Heart left ventricle (tissue), 16 donors: ENCODE measurements around the gene CTNNA3. TPM values are rescaled to one million over a fixed set of nuclear protein-coding genes. Genes with fewer than 3 reads are reported as not detected.
A peak's percentile ranks its signal among the peaks of the same experiment; 100 is the strongest.

ENCODE experiments used
- ATAC-seq, 4 donors: fragments of 200-7000 bp; cut with Tn5 transposase; one replicate each; pipeline ENCODE4 v1.9.1; 2020 to 2022; ENCODE audit warnings: moderate library complexity in 4 of 4, mild to moderate bottlenecking in 3 of 4, moderate number of reproducible peaks in 1 of 4
- DNase-seq, 5 donors: peaks; one replicate each; pipeline ENCODE4 v3.0.0-alpha.2; 2020
- H3K27ac ChIP-seq, 12 donors: fragments of 200-600 bp; sonication (generic) in 4 of 12; one replicate each; pipeline versions ENCODE4 v1.5.0 to v1.8.0; 2016 to 2022; ENCODE audit warnings: mild to moderate bottlenecking in 2 of 12
- H3K27me3 ChIP-seq, 9 donors: fragments of 200-600 bp; sonication (generic) in 2 of 9; one replicate each; pipeline versions ENCODE4 v1.5.1 to v1.8.0; 2016 to 2022; ENCODE audit warnings: mild to moderate bottlenecking in 3 of 9
- H3K36me3 ChIP-seq, 9 donors: fragments of 200-600 bp; sonication (generic) in 2 of 9; one replicate each; pipeline versions ENCODE4 v1.5.0 to v1.8.0; 2018 to 2022; ENCODE audit warnings: mild to moderate bottlenecking in 2 of 9
- H3K4me1 ChIP-seq, 12 donors: fragments of 200-600 bp; sonication (generic) in 4 of 12; one replicate each; pipeline versions ENCODE4 v1.5.0 to v1.8.0; 2016 to 2022; ENCODE audit warnings: mild to moderate bottlenecking in 3 of 12
- H3K4me3 ChIP-seq, 12 donors: fragments of 200-600 bp; sonication (generic) in 4 of 12; one replicate each; pipeline versions ENCODE4 v1.5.0 to v1.8.0; 2017 to 2022; ENCODE audit warnings: mild to moderate bottlenecking in 9 of 12, moderate library complexity in 4 of 12
- H3K9me3 ChIP-seq, 12 donors: fragments of 200-600 bp; sonication (generic) in 4 of 12; one replicate each; pipeline versions ENCODE4 v1.5.0 to v1.8.0; 2016 to 2022; ENCODE audit warnings: mild to moderate bottlenecking in 1 of 12
- POLR2A ChIP-seq, 2 donors: fragments of 450-650 bp; IDR thresholded peaks; one replicate each; pipeline ENCODE4 v1.6.1; 2017; ENCODE audit warnings: antibody characterized with exemption in 2 of 2, mild to moderate bottlenecking in 2 of 2, moderate library complexity in 2 of 2
- WGBS, 4 donors: extraction: QIAGEN DNeasy Blood & Tissue Kit in 2 of 4; methylation state at CpG; one replicate each; pipeline versions ENCODE4 v1.1.5 to v1.1.7; 2013 to 2018; 5-methylcytosine and 5-hydroxymethylcytosine counted together
- intact Hi-C, 10 donors: fragments of 100-400 bp; cut with DNase I; formaldehyde crosslinking; loops; one replicate each; pipeline versions ENCODE4 v1.11.1 to v1.14.2; 2022
- polyA plus RNA-seq, 2 donors: library from polyadenylated mRNA; stranded (reverse); fragments of 200-250 nt; gene quantifications; one replicate each; pipeline ENCODE4 v1.2.3, GENCODE V29; 2013
- total RNA-seq, 9 donors: library from RNA; depleted of rRNA in 2 of 9; stranded (reverse); fragments of >200 nt in 2 of 9; fragmentation: NEBNext Ultra II Directional in 3 of 9; extraction: Animal tissue kit (Norgen Biotek cat#: 25700) in 3 of 9; gene quantifications; one replicate each; pipeline versions ENCODE4 v1.1.0 to v1.2.4, GENCODE V29; 2016 to 2023
- TF ChIP-seq, protein P1 (sequence below), 12 donors: fragments of 200-600 bp; sonication (generic) in 4 of 12; IDR thresholded peaks; one replicate each; pipeline versions ENCODE4 v1.5.0 to v1.8.0; 2018 to 2022; ENCODE audit warnings: antibody characterized with exemption in 12 of 12, mild to moderate bottlenecking in 5 of 12
- donor health status: ischemic (EF 13 %, LVEDD 7.1; RV severe dilation, severe dysfunction).
- donor health status: healthy with polysubstance abuse.
- donor health status: DM: no; HTN: yes; CAD: no.
- donor health status: DM: no; HTN: no; CAD: no.
- donor health status: ischemic (EF 25% LVEDD 6.9; RV normal size, moderate dysfunction).
- donor health status: ischemic (EF 25% LVEDD 5.7; RV mildly dilated, moderate dysfunction).
- donor health status: healthy.
- donor health status: DM: yes; HTN: yes; CAD: no.
- donor health status: ischemic (EF 35%, LVEDD 5.7; RV mildly dilated, moderate dysfunction).
- donor health status: nonischemic (EF 11% LVEDD 7.7; RV severe dilation, severe dysfunction).
- donor health status: DM: yes; HTN: yes; CAD: no.
- donor health status: PGD.
- donor health status: ischemic (EF 29% LVEDD 5.4; RV normal size, mild dysfunction).
- donor health status: nonischemic (EF 23%, LVEDD 6.1; RV moderate dilation, normal function).

The CTNNA3 gene
- total and polyA plus RNA-seq, 11 donors, result 4.8 to 200 (median 99.0) TPM

DNA sequence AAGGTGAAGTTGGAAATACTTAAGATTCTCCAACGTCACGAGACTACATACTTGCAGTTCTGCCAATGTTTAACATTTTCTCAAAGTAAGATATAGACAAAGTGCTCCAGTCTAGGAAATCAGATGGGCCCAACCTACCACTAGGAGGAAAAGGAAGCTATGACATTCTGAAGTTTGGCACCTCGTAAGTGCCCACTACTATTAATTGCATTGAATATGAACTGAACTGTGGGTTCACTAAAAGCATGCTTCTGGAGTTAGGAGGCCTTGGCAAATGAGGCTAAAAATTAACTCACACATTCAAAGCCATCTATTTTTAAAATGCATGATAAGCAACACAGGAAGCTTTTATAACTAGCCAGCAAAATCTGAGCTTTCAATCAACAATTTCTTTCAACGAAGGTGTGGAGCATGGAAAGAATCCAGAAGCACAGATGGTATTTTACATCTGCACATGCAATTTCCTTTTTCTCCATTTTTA is 620.5 kb downstream of the CTNNA3 start:
- H3K27ac ChIP-seq, result peak overlapping the region in 9 of 12 donors; percentile 40 to 84 (median 57)

DNA sequence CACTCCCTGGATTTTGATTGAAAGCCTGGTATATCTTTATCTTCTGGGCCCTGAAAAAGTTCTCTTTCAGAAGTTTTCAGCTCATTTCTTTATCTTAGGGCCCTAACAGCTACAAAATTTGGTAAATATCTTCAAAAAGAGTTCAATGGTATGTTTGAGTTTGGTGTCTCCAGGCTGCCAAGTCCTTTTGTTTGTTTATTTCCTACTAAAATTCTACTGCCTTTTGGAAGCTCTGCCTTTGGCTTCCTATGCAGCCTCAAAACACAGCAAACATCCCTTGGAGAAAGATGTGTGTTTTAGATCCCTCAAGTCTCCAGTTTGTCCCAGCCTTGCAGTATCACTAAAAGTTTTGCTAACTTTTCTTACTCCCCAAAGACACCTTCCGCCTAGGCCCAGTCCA is 623.3 kb downstream of the CTNNA3 start:
- peaks cover 0 to 19% (median 3%) of the 10 kb centered on the region in 12 donors for H3K4me1 ChIP-seq
- intact Hi-C loops, result no loop called here
- H3K27me3 ChIP-seq, result no peaks in the 10 kb centered on the region
- no peak overlapping the region for H3K27ac ChIP-seq
- TF ChIP-seq POLR2A (IDR thresholded peaks at IDR 0.05), result no peak
- TF ChIP-seq, protein P1, sequence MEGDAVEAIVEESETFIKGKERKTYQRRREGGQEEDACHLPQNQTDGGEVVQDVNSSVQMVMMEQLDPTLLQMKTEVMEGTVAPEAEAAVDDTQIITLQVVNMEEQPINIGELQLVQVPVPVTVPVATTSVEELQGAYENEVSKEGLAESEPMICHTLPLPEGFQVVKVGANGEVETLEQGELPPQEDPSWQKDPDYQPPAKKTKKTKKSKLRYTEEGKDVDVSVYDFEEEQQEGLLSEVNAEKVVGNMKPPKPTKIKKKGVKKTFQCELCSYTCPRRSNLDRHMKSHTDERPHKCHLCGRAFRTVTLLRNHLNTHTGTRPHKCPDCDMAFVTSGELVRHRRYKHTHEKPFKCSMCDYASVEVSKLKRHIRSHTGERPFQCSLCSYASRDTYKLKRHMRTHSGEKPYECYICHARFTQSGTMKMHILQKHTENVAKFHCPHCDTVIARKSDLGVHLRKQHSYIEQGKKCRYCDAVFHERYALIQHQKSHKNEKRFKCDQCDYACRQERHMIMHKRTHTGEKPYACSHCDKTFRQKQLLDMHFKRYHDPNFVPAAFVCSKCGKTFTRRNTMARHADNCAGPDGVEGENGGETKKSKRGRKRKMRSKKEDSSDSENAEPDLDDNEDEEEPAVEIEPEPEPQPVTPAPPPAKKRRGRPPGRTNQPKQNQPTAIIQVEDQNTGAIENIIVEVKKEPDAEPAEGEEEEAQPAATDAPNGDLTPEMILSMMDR (IDR thresholded peaks at IDR 0.05), result no peak
- DNase-seq (no peak), ATAC-seq (no peak)
- H3K36me3 ChIP-seq, result no peaks in the 10 kb centered on the region
- no peak overlapping the region for H3K4me3 ChIP-seq
- 78 to 100% (median 89%) methylated on average over 1 of the region's 1 CpG for WGBS, 4 donors
- H3K9me3 ChIP-seq, result no peaks in the 10 kb centered on the region

More for the DNA sequence above, 620.5 kb downstream of the CTNNA3 start:
- no peaks in the 10 kb centered on the region for H3K36me3 ChIP-seq
- 14 to 18% (median 15%) methylated on average over 4 of the region's 4 CpGs for WGBS, 4 donors
- H3K9me3 ChIP-seq, result no peaks in the 10 kb centered on the region
- no peak for DNase-seq
- peaks cover 0 to 24% (median 4%) of the 10 kb centered on the region in 12 donors for H3K4me1 ChIP-seq
- TF ChIP-seq, protein P1 (IDR thresholded peaks at IDR 0.05), result no peak
- TF ChIP-seq POLR2A (IDR thresholded peaks at IDR 0.05), result no peak
- peak; percentile 49 to 78 (median 68) for ATAC-seq
- H3K27me3 ChIP-seq, result no peaks in the 10 kb centered on the region
- no peak overlapping the region for H3K4me3 ChIP-seq
- intact Hi-C loops, result no loop called here

DNA sequence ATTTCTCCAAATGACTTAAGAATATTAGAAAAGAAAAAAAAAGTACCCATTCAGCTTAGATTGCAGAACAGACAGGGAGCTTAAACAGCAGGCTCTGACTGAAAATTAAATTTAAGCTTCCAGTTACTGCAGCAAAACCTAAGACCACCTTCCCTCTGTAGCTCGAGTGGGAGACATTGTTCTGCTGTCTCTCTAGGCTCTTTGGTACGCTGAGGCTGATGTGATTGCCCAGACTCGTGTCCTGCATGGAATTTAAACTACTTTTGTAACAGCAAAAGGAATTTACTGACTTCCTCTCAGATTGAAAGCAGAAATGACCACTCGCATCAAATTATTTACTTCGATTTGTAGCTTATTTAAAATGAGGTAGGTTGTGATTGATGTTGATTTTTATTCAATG is 645.6 kb downstream of the CTNNA3 start:
- 50 to 58% (median 53%) methylated on average over 5 of the region's 5 CpGs for WGBS, 4 donors
- Histone ChIP-seq H3K36me3 (no peaks in the 10 kb centered on the region), H3K4me3 (no peak overlapping the region), H3K4me1 (no peaks in the 10 kb centered on the region), H3K27ac (no peak overlapping the region), H3K27me3 (no peaks in the 10 kb centered on the region), H3K9me3 (no peaks in the 10 kb centered on the region)
- intact Hi-C loops, result no loop called here
- DNase-seq (no peak), ATAC-seq (no peak)
- TF ChIP-seq POLR2A (IDR thresholded peaks at IDR 0.05), result no peak
- TF ChIP-seq, protein P1 (IDR thresholded peaks at IDR 0.05), result no peak

DNA sequence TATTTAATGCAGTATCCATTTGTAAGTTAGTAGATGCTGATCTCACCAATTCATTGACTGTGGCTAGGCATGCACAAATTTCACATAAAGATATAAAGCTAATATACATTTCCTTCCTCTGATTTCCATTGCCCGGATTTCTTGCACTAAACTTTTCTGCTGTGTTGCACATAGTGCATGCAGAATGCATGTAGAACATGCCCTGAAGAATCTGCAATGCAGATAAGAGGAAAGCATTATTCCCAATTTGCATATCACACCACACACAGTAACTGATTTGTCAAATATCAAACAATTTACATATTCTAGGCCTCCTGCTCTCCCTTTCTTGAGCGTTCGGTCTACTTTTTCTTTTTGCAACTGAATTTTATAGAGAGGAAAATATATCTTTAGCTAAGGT is 646.0 kb downstream of the CTNNA3 start:
- 80 to 87% (median 83%) methylated on average over 3 of the region's 3 CpGs for WGBS, 4 donors
- Histone ChIP-seq H3K27me3 (no peaks in the 10 kb centered on the region), H3K4me1 (peaks cover 0 to 1% (median 0%) of the 10 kb centered on the region in 12 donors), H3K27ac (no peak overlapping the region), H3K4me3 (no peak overlapping the region), H3K36me3 (no peaks in the 10 kb centered on the region), H3K9me3 (no peaks in the 10 kb centered on the region)
- ATAC-seq (no peak), DNase-seq (no peak)
- intact Hi-C loops, result no loop called here
- TF ChIP-seq POLR2A (IDR thresholded peaks at IDR 0.05), result no peak
- TF ChIP-seq, protein P1 (IDR thresholded peaks at IDR 0.05), result no peak
